GM19438 (cell line): ENCODE data around the gene SIGLEC5.

Source experiments
- ATAC-seq: cut with Tn5 transposase; IDR thresholded peaks from one replicate; pipeline ENCODE4 v1.9.1; 2021; ENCODE audit warnings: low read depth; ENCODE audit not compliant: unreplicated experiment

The SIGLEC5 gene

DNA sequence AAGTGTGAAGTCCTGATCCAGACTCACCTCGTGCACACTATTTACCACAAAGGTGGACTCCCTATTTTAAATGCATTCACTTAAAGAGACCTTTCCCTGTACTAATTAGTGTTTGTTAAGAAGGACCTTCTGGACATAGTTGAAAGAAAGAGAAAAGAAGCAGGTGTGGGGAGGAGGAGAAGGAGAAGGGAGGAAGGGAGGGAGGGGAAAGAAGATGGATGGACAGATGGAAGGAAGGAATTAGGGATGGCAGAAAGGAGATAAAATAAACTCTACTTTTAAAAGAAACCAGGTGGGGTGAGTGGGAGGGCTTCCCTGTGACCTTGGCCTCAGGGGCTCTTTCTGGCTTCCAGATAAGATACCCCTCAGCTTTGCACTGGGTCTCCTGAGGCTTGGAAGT lies 37.7 kb downstream of the SIGLEC5 start:
- no peak for ATAC-seq

DNA sequence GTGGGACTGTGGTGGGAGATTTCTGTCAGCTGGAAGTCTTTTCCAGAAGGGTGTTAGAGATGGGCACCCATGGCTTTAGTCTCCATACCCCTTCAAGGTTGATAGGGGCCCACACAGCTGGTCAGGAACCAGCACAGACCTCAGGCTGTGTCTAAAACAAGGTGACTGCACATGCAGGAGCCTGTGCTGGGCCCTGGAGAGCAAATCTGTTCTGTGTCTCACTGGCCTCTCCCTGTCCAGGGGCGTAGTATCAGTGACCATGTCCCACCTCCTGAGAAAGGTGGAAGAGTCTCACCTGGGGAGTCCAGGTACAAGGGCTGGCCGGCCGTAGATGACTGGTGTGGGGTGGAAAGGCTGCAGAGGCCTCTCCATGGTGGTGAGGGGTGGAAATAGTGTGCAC lies 39.8 kb downstream of the SIGLEC5 start:
- ATAC-seq, result no peak

DNA sequence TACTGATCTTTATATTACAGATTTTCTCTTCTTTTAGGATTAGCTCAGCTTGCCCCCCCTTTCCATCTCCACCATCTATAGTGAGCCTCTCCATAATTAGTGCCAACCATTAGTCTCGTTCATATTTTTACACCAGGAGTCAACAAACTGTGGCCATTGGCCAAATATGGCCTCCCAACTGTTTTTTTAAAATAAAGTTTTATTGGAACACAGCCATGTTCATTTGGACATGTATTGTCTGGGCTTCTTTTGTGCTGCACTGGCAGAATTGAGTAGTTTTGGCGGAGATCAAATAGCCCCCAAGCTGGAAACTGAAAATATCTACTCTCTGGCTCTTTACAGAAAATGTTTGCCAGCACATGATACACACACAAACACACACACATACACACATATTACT lies 40.7 kb downstream of the SIGLEC5 start:
- ATAC-seq, result no peak

GRCh38 chr19:51587264-51588191 lies 42.7 kb downstream of the SIGLEC5 start:
- no peak for ATAC-seq

DNA sequence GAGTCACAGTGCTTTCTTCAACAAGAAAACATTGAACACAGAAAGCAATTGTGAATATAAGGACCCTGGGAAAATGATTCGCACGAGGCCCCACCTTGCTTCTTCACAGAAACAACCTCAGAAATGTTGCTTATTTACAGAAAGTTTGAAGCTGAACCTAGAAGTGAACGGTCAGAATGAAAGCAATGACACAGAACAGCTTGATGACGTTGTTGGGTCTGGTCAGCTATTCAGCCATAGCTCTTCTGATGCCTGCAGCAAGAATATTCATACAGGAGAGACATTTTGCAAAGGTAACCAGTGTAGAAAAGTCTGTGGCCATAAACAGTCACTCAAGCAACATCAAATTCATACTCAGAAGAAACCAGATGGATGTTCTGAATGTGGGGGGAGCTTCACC lies 43.4 kb downstream of the SIGLEC5 start:
- no peak for ATAC-seq

DNA sequence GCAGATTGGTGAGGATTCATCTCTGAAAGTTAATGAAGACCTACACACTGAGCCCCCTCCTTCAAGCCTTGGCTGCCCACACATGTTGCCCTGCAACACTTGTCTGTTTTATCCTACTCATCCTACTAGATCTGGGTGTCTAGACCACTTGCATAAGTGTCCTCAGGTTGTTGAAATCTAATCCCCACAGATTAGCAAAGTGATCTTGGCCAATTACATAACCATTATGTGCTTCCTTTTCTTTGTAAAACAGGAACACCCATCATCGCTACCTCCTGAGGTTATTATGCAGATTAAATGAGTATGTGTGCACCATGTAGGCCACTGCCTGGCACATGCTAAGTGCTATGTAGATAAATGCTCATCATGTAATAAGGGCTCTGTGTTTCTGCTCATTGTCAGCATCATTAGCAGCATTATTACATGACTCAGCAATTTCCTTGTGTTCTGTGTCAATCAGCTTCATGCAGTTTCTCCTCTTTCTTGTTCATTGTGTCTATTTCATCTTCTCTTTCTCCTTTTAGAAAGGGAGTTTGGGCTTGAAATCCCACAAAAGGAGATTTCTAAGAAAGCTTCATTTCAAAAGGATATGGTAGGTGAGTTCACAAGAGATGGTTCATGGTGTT lies 44.0 kb downstream of the SIGLEC5 start:
- no peak for ATAC-seq

DNA sequence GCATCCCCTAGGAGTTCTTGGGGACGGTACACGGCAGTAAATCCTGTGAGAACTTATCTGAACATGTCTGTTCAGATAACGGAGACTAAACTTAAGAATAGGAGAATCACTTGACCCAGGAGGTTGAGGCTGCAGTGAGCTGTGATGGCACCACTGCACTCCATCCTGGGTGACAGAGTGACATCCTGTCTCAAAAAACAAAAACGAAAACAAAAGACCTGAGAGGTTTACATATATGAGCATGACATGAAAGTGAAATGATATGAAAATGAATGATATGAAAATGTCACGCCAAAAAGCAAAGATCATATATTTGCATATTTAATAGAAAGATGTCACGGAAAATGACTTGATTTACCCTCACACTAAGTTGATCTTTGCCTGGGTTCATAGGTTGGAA lies 53.4 kb downstream of the SIGLEC5 start:
- ATAC-seq, result no peak

GRCh38 chr19:51573331-51573730 lies 56.9 kb downstream of the SIGLEC5 start:
- no peak for ATAC-seq

- no peak for ATAC-seq
Measured at GRCh38 chr19:51572908-51573307, 57.3 kb downstream of the SIGLEC5 start.

- ATAC-seq, result no peak
Measured at GRCh38 chr19:51572410-51572809, 57.8 kb downstream of the SIGLEC5 start.

DNA sequence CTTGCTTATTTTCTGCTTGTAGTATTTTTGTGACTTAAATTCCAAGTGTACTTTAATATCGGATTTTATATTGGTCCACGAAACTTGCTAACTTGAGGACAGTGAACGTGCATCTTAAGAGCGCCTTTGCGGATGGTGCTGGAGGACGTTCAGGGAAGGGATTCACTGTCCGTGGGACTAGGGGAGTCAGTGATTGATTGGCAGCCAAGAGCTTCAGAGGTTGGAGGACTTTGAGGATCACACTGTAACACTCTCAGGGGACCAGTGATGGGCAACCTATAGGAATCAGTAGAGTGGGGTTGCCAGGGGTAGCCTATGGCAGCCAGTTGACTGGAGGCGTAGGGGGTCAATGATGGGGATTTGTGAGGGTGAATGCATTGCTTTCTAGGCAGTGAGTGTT lies 58.6 kb downstream of the SIGLEC5 start:
- no peak for ATAC-seq

- no peak for ATAC-seq
Measured at GRCh38 chr19:51570962-51571575, 59.1 kb downstream of the SIGLEC5 start, which contains the start of gene ZNF175. ZNF175 (plus strand) TSS chr19:51571283; CDS start chr19:51573330, 2,047 bp downstream.

GRCh38 chr19:51568456-51568855 lies 61.7 kb downstream of the SIGLEC5 start:
- no peak for ATAC-seq

DNA sequence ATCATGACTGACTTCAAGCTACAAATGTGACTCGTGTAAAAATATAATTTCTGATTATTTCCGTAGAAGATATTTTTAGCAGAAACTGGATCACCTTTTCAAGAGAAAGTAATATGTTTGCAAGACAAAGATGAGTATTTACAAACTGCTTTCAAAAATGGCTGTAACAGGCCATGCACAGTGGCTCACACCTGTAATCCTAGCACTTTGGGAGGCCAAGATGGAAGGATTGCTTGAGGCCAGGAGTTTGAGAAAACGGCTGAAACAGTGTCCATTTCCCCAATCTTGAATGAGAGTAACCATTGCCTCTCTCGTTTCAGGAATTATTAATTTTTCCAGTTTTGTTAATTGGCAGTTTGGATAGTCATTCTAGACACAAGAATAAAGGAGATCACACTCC lies 62.6 kb downstream of the SIGLEC5 start:
- ATAC-seq, result no peak

GRCh38 chr19:51566489-51567100 lies 63.6 kb downstream of the SIGLEC5 start:
- ATAC-seq, result no peak

DNA sequence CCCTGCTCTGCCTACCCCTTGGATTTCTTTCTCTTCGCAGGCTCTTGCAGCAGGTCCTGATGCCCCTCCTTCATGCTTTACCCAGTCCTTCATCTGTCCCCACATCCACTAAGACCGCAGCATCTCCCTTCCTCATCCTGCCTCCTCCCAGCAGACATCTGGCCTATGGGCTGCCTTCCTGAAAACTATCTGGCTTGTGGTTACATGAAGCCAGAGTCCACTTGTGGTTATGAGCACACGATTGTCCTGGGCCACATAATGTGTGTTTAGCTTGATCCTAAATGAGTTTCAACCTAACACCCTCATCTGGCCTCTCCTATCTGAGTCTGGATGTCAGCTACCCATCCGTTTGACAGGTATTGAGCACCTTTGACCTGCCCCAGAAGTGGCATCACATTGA lies 64.6 kb downstream of the SIGLEC5 start:
- no peak for ATAC-seq

DNA sequence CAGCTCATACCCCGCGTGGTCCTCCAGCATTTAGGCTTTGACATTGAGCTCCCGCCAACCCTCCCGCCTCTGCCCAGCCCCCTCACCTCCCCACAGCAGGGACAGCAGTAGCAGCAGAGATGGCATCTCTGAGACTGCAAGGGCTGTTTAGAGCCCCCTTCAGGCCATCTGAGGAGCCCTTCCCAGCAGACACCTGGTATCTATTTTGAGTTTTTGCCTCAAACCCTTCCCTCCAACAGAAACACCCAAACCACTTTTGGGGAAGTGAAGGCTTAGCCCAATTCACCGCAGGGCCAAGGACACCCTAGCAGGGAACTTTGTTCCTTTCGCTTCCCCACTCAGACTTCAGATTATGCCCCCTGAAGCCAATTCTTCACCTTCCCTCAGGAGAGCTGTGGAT lies 65.4 kb downstream of the SIGLEC5 start:
- ATAC-seq, result no peak
